ENCODE measurements around the gene TPPP2. TPM values are rescaled to one million over a fixed set of nuclear protein-coding genes. Genes with fewer than 3 reads are reported as not detected.

TPPP2 gene
- total and polyA plus RNA-seq, 2 experiments from 2014 or later: not detected

DNA sequence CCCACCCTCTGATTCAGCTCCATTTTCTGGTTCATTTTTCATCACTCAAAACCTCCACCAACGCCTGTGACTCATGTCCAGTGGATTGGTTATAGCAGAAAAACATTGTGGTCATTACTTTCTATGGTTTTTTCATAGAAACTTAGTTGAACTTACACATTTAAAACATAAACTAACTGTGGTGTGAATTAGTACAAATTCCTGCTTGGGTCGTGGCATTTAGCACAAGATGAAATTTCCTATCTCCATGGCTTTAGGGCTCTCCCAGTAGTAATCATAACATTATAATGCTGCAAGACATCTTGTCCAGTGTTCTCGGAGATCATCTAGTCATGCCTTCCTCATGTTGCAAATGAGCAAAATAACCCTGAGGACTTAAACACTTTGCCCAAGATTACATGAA, 19.3 kb downstream of the TPPP2 start:
- no peaks in the 10 kb centered on the region for H3K27me3 ChIP-seq (ENCODE audit: insufficient read depth)
- Mint-ChIP-seq H3K27me3 (ENCODE audit: insufficient read depth, low read depth, poor library complexity) (peaks cover 2% of the 10 kb centered on the region), H3K9me3 (no peaks in the 10 kb centered on the region), H3K27ac (no peak overlapping the region), H3K4me3 (no peak overlapping the region), H3K4me1 (peaks cover 3% of the 10 kb centered on the region; the same call in 2 of the 3 replicates), H3K36me3 (ENCODE audit: low read depth) (no peaks in the 10 kb centered on the region)
- no peaks in the 10 kb centered on the region; the same call in 1 of the 2 replicates for H3K9me2 ChIP-seq (ENCODE audit: insufficient read depth)
- H3K27ac ChIP-seq (ENCODE audit: low read depth): no peak overlapping the region
- no peaks in the 10 kb centered on the region for H3K79me2 ChIP-seq (replicated peaks; ENCODE audit: insufficient read depth)
- no peak overlapping the region for H3K4me2 ChIP-seq
- TF ChIP-seq, protein P1, sequence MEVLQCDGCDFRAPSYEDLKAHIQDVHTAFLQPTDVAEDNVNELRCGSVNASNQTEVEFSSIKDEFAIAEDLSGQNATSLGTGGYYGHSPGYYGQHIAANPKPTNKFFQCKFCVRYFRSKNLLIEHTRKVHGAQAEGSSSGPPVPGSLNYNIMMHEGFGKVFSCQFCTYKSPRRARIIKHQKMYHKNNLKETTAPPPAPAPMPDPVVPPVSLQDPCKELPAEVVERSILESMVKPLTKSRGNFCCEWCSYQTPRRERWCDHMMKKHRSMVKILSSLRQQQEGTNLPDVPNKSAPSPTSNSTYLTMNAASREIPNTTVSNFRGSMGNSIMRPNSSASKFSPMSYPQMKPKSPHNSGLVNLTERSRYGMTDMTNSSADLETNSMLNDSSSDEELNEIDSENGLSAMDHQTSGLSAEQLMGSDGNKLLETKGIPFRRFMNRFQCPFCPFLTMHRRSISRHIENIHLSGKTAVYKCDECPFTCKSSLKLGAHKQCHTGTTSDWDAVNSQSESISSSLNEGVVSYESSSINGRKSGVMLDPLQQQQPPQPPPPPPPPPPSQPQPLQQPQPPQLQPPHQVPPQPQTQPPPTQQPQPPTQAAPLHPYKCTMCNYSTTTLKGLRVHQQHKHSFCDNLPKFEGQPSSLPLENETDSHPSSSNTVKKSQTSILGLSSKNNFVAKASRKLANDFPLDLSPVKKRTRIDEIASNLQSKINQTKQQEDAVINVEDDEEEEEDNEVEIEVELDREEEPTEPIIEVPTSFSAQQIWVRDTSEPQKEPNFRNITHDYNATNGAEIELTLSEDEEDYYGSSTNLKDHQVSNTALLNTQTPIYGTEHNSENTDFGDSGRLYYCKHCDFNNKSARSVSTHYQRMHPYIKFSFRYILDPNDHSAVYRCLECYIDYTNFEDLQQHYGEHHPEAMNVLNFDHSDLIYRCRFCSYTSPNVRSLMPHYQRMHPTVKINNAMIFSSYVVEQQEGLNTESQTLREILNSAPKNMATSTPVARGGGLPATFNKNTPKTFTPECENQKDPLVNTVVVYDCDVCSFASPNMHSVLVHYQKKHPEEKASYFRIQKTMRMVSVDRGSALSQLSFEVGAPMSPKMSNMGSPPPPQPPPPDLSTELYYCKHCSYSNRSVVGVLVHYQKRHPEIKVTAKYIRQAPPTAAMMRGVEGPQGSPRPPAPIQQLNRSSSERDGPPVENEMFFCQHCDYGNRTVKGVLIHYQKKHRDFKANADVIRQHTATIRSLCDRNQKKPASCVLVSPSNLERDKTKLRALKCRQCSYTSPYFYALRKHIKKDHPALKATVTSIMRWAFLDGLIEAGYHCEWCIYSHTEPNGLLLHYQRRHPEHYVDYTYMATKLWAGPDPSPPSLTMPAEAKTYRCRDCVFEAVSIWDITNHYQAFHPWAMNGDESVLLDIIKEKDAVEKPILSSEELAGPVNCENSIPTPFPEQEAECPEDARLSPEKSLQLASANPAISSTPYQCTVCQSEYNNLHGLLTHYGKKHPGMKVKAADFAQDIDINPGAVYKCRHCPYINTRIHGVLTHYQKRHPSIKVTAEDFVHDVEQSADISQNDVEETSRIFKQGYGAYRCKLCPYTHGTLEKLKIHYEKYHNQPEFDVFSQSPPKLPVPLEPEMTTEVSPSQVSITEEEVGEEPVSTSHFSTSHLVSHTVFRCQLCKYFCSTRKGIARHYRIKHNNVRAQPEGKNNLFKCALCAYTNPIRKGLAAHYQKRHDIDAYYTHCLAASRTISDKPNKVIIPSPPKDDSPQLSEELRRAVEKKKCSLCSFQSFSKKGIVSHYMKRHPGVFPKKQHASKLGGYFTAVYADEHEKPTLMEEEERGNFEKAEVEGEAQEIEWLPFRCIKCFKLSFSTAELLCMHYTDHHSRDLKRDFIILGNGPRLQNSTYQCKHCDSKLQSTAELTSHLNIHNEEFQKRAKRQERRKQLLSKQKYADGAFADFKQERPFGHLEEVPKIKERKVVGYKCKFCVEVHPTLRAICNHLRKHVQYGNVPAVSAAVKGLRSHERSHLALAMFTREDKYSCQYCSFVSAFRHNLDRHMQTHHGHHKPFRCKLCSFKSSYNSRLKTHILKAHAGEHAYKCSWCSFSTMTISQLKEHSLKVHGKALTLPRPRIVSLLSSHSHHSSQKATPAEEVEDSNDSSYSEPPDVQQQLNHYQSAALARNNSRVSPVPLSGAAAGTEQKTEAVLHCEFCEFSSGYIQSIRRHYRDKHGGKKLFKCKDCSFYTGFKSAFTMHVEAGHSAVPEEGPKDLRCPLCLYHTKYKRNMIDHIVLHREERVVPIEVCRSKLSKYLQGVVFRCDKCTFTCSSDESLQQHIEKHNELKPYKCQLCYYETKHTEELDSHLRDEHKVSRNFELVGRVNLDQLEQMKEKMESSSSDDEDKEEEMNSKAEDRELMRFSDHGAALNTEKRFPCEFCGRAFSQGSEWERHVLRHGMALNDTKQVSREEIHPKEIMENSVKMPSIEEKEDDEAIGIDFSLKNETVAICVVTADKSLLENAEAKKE (CRISPR knock-in tag; IDR thresholded peaks at IDR 0.05): no peak
- TF ChIP-seq CREB1 (CRISPR knock-in tag; IDR thresholded peaks at IDR 0.05; ENCODE audit: low read depth) (no peak), NANOG (IDR thresholded peaks at IDR 0.05; ENCODE audit: borderline replicate concordance) (no peak), JUNB (IDR thresholded peaks at IDR 0.05; ENCODE audit: unreplicated experiment) (no peak), ZNF331 (CRISPR knock-in tag; IDR thresholded peaks at IDR 0.05; ENCODE audit: low read depth) (no peak), POLR2AphosphoS5 (IDR thresholded peaks at IDR 0.05; ENCODE audit: low read depth) (no peak), EZH2 (IDR thresholded peaks at IDR 0.05; ENCODE audit: low read depth, unreplicated experiment) (no peak), EZH2phosphoT487 (IDR thresholded peaks at IDR 0.05; ENCODE audit: unreplicated experiment) (no peak), ZNF114 (CRISPR knock-in tag; IDR thresholded peaks at IDR 0.05) (no peak), CTCF (conservative IDR thresholded peaks at IDR 0.05; ENCODE audit: low read depth in 2 of 2) (no peak), STAT1 (IDR thresholded peaks at IDR 0.05; ENCODE audit: unreplicated experiment) (no peak)
- TF ChIP-seq, protein P2, sequence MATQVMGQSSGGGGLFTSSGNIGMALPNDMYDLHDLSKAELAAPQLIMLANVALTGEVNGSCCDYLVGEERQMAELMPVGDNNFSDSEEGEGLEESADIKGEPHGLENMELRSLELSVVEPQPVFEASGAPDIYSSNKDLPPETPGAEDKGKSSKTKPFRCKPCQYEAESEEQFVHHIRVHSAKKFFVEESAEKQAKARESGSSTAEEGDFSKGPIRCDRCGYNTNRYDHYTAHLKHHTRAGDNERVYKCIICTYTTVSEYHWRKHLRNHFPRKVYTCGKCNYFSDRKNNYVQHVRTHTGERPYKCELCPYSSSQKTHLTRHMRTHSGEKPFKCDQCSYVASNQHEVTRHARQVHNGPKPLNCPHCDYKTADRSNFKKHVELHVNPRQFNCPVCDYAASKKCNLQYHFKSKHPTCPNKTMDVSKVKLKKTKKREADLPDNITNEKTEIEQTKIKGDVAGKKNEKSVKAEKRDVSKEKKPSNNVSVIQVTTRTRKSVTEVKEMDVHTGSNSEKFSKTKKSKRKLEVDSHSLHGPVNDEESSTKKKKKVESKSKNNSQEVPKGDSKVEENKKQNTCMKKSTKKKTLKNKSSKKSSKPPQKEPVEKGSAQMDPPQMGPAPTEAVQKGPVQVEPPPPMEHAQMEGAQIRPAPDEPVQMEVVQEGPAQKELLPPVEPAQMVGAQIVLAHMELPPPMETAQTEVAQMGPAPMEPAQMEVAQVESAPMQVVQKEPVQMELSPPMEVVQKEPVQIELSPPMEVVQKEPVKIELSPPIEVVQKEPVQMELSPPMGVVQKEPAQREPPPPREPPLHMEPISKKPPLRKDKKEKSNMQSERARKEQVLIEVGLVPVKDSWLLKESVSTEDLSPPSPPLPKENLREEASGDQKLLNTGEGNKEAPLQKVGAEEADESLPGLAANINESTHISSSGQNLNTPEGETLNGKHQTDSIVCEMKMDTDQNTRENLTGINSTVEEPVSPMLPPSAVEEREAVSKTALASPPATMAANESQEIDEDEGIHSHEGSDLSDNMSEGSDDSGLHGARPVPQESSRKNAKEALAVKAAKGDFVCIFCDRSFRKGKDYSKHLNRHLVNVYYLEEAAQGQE (IDR thresholded peaks at IDR 0.05; ENCODE audit: unreplicated experiment): no peak
- TF ChIP-seq, protein P3, sequence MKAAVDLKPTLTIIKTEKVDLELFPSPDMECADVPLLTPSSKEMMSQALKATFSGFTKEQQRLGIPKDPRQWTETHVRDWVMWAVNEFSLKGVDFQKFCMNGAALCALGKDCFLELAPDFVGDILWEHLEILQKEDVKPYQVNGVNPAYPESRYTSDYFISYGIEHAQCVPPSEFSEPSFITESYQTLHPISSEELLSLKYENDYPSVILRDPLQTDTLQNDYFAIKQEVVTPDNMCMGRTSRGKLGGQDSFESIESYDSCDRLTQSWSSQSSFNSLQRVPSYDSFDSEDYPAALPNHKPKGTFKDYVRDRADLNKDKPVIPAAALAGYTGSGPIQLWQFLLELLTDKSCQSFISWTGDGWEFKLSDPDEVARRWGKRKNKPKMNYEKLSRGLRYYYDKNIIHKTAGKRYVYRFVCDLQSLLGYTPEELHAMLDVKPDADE (IDR thresholded peaks at IDR 0.05): no peak
- ATAC-seq (no peak), DNase-seq (ENCODE audit: low spot score) (no peak)
- H3K4me3 ChIP-seq: no peak overlapping the region
- H2AFZ ChIP-seq: no peak overlapping the region
- H3F3A ChIP-seq (replicated peaks; ENCODE audit: low read depth): no peaks in the 10 kb centered on the region
- H4K20me1 ChIP-seq (replicated peaks; ENCODE audit: insufficient read depth): no peaks in the 10 kb centered on the region
- H3K4me1 ChIP-seq (ENCODE audit: insufficient read depth): no peaks in the 10 kb centered on the region
- H3K36me3 ChIP-seq (ENCODE audit: insufficient read depth): no peaks in the 10 kb centered on the region
